Stimulated activated CD8-positive, alpha-beta memory T cell treated with anti-CD3 and anti-CD28 coated beads, Interleukin-12 subunit alpha, Interleukin-12 subunit beta, amount 100 ng/mL, for 1 hour (primary cell): Measurements from ENCODE around the gene TUBB3.
"Not testable (repeated sequence)": the region's sequence is repeated elsewhere in the genome, so short reads cannot be mapped to it uniquely, and the experiment has no call there.

ENCODE experiments used
- DNase-seq: peaks from one replicate; pipeline ENCODE4 v3.0.0-alpha.2; 2020; ENCODE audit warnings: low read depth

TUBB3 gene

DNA sequence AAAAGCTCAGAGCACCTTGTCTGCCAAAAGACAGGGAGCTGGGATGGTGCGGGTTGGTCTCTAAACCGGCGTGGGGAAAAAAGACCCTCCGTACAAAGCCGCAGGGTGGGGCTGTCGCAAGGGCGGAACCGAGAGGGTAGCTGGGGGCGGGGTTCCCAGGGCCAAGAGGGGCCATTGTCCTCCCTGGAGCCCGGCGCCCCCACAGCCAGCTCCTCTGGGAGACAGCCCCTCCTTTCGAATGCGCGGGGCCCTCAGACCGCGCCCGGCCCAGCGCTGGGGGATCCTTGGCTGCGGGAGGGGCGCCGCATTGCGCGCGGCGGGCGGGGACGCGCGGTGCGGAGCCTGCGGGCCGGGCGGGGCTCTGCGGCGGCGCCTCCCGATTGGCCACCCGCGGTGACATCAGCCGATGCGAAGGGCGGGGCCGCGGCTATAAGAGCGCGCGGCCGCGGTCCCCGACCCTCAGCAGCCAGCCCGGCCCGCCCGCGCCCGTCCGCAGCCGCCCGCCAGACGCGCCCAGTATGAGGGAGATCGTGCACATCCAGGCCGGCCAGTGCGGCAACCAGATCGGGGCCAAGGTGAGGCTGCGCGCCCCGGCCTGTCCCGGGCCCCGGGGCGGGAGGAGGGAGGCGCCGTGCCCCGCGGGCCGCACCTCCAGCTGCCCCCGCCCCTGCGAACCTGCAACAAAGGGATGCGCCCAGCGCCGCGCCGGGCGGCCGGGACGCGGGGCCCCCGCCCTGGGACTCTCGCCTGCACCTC, at the start of gene TUBB3:
Gene TUBB3, plus strand, starts transcription at position 459 of the 756 bp plus-strand sequence. Its CDS starts 60 bp downstream, at position 519.
- no peak for DNase-seq

DNA sequence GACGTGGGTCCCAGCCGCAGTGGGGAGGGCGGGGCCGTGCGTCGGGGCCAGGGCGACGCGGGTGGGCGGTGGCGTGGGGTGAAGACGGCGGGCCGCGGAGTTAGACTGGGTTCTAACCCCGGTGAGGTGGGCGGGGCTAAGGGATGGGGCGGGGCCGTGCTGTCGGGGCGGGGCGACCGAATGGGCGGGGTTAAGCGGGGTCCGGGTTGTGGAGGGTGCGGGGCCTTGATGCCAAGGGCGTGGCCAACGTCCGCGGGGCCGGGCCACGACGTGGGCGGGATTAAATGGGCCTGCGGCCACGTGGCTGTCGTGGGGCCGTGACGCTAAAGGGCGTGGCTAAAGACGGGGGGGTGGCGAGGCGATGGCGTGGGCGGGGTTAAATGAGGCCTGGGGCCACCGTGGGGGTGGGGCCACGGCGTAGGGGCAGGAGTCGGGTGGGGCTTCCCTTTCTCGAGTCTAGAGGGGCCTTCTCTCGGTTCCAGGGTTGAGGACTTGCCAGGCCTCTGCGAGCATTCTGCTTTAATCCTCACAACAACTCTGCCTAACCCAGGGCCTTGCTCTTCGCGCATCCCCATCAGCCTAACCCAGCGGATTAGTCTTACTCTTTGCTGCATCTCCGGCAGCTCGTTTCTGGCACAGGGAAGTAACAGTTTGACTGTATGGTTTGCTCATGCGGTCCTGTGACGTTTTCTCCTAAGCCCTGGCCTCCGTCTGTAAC, 49.0 kb upstream of the TUBB3 start:
- peak; percentile 91 for DNase-seq

DNA sequence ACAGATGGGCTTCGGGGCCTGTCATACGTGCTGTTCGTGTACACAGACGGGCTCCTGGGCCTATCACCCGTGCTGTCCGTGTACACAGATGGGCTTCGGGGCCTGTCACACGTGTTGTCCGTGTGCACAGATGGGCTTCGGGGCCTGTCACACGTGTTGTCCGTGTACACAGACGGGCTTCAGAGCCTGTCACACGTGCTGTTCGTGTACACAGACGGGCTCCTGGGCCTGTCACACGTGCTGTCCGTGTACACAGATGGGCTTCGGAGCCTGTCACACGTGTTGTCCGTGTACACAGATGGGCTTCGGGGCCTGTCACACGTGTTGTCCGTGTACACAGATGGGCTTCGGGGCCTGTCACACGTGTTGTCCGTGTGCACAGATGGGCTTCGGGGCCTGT, 44.0 kb upstream of the TUBB3 start:
- DNase-seq: not testable (repeated sequence)

DNA sequence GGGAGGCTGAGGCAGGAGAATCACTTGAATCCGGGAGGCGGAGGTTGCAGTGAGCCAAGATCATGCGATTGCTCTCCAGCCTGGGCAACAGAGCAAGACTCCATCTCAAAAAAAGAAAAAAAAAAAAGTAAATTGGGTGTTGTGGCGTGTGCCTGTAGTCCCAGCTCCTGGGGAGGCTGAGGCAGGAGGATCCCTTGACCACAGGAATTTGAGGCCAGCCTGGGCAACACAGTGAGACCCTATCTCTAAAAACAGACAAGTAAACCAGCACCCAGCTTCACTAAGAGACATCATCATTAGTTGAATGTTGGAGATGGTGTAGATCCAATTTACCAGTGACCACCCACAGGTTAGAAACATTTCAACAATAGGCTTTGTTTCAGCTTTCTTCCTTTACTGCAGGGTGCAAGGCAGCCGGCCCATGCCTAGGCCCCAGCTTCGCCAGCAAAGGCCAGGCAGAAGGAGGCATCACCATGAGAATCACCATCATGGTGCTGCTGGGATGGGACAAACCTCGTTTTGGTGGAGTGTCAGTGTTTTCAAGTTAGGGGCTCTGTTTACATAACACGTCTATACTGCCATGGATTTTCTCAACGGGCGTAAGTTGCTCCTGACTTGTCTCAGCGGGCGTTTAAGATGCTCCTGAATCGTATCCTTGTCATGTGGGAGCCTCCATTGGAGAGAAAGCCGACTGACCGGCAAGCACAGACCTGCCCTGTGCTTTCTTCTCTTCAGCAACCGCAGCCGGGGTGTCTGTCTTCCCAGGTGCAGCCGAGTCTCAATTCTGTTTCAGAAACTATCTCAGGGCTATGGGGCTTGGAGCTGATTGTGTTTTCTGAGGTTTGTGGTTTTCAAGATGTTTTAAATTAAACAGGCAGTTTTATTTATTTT, 42.4 kb upstream of the TUBB3 start:
- DNase-seq: no peak

DNA sequence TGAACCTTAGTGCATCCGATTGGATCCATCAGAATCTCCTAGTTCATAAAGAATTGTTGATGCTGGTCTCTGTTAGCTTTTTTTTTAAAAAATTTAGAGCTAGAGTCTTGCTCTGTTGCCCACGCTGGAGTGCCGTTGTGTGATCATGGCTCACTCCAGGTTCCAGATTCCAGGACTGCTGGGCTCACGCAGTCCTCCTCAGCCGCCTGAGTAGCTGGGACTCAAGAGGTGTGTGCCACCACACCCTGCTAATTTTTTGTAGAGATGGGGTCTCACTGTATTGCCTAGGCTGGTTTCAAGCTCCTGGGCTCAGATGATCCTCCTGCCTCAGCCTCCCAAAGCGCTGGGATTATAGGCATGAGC, 41.8 kb upstream of the TUBB3 start:
- no peak for DNase-seq

DNA sequence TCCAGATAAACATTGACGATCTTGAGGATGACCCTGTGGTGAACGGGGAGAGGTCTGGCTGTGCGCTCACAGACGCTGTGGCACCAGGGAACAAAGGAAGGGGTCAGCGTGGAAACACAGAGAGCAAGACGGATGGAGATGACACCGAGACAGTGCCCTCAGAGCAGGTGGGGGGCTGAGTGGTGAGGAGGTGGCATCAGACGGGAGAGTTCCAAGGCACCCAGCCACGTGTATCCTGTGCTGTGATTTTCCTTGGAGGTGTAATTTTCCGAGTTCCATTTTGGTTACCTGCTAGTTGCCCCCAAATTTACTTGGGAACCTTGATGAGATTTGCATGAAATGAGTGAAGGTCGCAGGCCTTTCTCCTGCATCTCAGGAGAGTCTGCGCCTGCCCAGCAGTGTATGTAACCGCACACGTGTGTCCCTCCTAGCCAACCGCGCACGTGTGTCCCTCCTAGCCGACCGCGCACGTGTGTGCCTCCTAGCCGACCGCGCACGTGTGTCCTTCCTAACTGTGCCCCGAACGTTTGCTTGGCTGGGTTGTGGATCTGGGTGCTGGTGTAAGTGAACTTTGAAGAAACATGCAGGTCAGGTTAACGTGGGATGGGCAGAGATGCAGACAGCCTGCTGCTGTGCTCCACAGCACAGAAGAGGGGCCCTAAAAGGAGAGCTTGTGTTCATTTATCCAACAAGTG, 39.6 kb upstream of the TUBB3 start:
- no peak for DNase-seq

DNA sequence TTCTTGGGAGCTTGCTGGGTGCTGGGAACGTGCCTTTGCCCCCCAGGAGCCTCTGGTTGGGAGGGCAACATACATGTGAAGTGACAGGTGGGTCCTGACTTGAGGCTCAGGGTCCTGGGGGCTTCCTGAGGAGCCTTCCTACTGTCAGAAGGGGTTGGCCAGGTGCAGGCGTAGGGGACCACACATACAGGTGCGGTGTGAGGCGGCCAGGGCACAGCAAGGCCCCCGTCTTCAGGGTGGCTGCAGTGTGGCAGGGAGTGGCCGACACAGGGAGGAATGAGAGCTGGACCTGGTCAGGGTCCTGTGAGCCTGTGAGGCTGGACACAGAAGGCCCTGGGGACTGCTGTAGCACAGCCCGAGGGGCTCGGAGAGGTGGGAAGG, 39.1 kb upstream of the TUBB3 start:
- DNase-seq: no peak

DNA sequence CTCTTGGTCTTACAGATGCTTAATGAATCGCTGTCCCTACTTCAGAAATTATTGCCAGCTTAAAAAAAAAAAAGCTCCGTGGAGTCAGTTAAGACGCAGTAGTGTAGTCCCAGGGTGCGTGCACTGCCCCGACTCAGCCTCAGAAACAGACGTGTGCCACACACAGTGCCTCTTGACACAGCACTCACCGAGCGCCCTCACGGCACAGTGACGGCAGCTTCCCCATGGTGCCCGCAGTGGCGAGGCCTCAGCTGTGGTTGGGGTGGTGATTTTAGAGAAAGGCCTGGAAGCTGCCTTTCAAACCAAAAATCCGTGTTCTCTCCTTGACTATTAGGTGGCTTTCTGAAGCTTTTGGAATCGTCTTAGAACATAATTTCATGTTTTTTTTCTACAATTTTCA, 35.9 kb upstream of the TUBB3 start:
- DNase-seq: no peak

DNA sequence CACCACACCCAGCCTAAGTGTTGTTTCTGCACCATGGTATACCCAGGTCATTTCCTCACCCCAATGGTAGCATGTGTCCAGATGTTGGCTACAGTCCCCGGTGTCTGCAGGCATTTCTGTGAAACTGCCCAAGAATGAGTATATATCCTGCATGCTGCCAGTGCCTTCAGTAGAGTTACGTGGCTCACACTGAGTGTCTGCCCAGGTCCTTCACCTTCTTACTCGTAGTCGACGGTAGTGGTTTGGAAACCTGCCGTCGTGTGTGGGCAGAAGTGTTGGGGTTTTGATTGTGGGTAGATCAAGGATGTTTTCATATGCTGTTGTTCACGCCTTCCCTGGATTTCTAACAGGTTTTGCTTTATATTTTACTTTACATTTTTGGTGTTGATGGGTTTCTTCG, 32.9 kb upstream of the TUBB3 start:
- DNase-seq: no peak

DNA sequence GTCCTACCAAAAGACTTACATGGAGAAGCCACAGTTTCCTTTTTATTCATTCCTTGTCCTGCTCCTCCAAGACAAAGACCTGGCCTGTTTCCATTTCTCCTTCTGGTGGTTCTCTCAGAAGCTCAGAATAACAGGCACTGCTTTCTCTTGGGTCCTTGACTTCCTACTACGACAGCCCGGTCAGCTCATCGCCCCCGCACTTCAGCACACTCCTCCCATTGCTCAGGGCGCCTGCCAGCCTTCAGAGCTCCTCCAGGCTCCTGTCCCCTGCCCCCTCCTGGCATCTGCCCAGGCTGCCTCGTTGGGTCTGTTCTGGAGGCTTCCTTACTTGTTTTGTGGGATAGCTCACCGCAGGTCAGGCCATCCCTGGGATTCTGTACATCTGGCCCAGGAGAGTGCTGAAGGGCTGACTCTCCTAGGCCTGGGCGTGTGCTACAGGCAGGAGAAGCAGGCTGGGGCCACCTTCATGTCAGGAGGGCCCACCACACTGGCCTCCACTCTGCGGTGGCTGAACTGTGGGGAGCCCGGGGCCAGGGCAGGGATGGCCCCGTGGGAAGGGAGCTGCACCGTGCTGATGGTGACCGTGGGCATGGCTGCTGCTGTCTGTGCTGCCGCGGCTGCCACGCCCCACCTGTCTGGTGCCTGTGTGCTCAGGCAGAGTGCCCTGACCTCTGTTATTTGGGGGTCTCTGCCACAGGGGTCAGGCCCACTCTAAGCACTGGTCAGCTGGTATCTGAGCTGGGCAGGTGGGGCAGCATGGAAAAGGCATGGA, 32.1 kb upstream of the TUBB3 start:
- DNase-seq: no peak

DNA sequence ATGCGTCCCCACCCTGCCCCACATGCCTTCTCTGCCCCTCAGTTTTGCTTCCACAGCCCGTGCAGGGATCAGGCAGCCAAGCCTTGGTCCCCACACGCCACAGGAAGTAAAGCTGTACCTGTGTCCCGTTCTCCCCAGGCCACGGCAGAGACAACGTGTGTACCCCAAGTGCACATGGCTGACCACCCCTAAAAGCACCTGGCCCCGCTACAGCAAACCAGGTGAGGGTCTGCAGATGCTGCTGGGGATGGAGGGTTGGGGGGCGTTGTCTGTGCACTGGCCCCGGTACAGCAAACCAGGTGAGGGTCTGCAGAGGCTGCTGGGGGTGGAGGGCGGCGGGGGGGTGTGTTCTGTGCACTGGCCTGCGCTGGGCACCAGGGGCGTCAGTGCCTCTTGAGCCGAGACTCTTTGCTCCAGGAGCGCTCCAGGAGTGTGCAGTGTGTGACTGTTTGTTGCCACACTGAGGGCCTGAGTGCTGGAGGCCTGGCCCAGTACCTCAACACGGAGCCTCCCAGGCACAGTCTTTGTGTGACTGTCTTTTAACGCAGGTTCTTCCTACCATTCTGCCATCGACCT, 31.0 kb upstream of the TUBB3 start:
- no peak for DNase-seq

DNA sequence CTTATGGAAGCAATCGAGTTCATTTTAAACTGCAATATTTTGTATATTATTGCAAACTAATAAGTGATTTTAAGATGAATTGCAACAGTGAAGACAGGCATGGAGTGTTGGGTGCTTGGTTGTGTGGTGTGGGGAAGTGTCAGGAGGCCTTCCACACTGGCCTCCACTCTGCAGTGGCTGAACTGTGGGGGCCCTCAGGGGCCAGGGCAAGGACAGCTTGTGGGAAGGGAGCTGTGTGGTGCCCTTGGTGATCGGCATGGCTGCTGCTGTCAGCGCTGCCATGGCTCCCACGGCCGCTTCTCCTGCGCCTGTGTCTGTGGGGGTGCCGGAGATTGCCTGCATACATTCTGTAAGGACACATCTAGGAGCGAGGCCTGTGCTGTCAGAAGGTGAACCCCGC, 30.5 kb upstream of the TUBB3 start:
- DNase-seq: no peak

DNA sequence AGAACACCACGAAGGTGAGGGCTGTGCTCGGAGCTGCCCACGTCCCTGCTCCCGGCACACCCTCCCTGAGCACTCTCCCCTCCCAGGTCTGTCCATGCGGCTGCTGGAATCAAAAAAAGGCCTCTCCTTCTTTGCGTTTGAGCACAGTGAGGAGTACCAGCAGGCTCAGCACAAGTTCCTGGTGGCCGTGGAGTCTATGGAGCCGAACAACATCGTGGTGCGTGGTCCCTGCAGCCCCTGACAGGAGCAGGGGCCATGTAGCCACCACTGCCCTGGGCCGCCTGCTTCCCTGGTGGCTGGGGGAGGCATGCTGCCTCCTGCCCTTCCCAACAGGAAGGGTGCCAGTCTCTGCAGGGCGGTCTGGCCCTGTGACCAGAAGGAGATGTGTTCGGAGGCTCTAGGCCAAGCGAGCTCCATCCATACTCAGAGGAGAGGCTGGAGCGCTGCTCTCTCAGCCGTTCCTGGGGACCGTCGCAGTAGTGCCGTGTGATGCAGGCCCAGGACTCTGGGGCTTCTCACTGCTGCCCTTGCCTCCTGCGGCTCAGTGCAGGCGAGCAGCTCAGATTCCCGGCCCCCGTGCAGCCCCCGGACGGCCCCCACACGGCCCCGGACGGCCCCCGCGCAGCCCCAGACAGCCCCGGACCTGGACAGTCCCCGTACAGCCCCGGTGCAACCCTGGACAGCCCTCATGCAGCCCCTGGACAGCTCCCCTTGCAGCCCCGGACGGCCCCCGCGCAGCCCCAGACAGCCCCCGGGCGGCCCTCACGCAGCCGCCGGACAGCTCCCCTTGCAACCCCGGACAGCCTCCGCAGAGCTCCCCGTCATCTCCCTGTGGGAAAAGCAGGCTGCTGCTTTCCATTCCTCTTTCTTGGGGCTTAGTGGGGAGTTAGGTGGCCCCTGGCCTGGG, 29.2 kb upstream of the TUBB3 start:
- no peak for DNase-seq

DNA sequence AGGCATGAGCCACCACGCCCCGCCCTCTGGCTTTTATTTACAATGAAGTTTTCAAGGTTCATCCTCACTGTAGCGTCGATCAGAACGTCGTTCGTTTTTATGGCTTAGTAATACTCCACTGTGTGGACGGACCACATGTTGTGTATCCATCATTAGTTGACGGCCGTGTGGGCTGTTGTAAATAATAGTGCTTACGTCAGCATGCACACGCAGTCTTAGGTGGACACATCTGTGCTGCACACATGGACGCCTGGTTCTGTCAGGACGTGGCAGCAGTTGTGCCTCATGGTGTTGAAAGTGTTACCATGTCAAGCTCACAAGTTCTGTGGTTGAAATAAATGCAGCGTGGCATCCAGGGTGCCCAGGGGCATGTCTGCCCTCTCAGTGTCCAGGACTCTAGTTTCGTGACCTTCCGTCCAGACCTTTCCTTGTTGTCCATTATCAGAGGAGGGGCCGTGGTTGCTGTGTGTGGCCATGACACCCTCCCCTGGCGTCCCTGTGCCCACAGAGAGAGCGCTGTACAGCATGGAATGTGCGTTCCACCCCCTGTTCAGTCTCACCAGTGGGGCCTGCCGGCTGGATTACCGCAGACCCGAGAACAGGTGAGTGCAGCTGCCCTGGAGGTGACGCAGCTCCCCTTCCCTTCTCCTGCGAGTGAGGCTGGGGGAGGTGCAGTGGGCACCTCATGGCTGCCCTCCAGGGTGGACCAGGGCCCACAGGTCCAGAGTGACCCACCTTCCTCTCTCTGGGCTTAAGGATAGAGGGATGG, 27.5 kb upstream of the TUBB3 start:
- no peak for DNase-seq

DNA sequence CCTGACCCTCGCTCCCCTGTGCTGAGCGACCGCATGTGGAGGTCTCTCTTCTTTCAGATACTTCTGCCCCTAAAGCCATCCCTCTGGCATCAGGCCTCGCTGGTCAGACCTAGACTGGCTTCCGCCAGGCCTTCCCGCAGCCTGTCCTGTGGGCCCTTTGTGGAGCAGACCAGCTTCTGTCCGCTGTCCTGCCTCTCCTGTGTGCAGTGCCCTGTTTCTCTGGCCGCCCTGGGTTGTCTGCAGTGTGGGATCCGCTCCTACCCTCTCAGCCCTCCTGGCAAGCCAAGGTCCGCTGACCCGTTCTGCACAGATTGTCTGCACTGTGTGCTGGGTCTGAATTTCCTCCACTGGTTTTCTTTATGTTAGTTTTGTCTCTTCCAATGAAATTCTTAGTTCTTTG, 25.9 kb upstream of the TUBB3 start:
- no peak for DNase-seq

DNA sequence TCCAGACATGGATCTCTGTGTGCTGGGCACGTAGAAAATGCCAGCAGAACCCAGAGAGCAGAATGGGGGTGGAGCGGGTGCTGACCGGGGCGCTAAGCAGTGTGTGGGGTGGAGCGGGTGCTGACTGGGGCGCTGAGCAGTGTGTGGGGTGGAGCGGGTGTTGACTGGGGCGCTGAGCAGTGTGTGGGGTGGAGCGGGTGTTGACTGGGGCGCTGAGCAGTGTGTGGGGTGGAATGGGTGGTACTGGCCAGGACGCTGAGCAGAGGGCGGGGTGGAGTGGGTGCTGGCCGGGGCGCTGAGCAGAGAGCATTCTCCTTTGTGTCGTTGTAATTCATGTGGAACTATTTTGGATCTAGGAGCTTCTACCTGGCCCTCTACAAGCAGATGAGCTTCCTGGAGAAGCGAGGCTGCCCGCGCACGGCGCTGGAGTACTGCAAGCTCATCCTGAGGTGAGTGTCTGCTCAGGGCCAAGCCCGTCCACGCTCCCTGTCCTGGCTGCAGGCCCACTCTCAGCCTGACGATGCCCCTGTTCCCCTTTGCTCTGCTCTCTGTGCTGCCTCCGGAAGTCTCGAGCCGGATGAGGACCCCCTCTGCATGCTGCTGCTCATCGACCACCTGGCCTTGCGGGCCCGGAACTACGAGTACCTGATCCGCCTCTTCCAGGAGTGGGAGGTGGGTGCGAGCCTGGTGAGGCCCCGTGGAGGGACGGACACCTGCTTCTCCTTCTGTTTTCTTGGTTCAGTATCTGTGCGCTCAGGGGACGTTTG, 24.8 kb upstream of the TUBB3 start:
- no peak for DNase-seq

DNA sequence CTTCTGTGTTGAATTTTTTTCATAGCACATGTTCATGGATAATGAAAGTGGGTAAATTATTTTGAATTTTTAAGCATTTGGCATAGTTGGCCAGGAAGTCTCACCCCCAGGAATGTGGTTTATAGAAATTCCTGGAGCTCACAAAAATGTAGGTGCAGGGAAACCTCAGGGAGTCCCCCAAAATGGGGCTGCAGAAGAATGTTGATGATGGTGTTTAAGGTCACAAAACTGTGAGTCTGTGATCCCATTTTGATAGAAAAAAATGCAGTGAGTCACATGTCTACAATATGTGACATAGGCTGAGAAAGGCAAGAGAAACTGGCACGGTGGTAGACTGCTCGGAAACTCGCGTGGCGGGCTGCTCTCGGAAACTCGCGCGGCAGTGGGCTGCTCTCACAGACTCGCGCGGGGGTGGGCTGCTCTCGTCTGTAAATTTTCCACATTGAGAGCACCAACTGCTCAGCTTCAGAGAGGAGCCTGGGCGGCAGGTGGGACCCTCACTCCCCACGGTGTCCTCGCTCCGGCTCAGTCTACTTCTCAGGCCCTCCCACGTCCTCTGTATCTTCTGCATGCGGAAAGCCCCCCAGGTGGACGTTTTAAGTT, 23.2 kb upstream of the TUBB3 start:
- DNase-seq: no peak

DNA sequence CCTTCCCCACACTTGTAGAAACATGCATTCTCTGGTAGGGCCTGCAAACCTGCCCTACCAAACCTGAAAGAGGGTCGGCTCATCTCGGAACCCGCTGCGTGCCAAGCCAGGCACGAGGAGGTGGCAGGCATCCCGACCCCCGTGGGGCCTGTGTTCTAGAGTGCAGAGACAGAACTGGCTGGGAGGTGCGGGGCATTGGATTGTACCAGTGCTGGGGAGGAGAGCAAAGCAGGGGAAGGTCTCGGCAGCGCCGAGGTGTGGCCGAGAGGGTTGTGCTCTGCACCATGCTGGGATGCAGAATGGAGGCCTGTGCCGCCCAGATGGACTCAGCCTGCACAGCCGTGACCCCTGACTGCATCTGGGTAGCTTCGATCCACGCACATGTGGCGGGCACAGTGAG, 22.3 kb upstream of the TUBB3 start:
- no peak for DNase-seq
